ENCODE results near the gene TRRAP. TPM values are rescaled to one million over a fixed set of nuclear protein-coding genes. Genes with fewer than 3 reads are reported as not detected.

The TRRAP gene
- total RNA-seq, 3 donors from 2014 or later: 36.2 to 47.8 (median 44.5) TPM

DNA sequence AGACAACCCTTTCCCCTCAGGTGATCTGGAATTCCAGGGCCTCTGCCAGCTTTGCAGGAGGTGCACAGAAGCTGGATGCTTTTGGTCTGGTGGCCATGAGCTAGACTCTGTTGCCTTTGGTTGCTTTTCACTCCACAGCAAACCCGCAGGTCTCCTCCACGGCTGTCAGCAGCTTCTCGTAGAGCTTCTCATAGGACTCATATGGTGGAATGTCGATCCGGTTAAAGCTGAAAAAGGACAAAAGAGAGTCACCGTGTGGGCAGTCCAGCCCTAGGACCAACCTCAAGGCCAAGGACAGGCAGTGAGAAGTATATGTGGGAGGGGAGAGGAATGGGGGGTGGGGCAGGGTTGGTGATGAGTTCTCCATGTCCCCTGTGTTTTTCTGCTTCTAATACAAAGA lies 152.1 kb downstream of the TRRAP start:
- intact Hi-C loops (cut with DNase I, micrococcal nuclease): no loop called here
- no peak overlapping the region for H3K4me3 ChIP-seq
- H3K36me3 ChIP-seq (ENCODE audit: low read depth): peaks cover 14% of the 10 kb centered on the region
- TF ChIP-seq, protein P1, sequence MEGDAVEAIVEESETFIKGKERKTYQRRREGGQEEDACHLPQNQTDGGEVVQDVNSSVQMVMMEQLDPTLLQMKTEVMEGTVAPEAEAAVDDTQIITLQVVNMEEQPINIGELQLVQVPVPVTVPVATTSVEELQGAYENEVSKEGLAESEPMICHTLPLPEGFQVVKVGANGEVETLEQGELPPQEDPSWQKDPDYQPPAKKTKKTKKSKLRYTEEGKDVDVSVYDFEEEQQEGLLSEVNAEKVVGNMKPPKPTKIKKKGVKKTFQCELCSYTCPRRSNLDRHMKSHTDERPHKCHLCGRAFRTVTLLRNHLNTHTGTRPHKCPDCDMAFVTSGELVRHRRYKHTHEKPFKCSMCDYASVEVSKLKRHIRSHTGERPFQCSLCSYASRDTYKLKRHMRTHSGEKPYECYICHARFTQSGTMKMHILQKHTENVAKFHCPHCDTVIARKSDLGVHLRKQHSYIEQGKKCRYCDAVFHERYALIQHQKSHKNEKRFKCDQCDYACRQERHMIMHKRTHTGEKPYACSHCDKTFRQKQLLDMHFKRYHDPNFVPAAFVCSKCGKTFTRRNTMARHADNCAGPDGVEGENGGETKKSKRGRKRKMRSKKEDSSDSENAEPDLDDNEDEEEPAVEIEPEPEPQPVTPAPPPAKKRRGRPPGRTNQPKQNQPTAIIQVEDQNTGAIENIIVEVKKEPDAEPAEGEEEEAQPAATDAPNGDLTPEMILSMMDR (IDR thresholded peaks at IDR 0.05): no peak
- no peaks in the 10 kb centered on the region for H3K9me3 ChIP-seq
- H3K4me1 ChIP-seq (ENCODE audit: low read depth): no peaks in the 10 kb centered on the region
- DNase-seq (no peak), ATAC-seq (no peak)

DNA sequence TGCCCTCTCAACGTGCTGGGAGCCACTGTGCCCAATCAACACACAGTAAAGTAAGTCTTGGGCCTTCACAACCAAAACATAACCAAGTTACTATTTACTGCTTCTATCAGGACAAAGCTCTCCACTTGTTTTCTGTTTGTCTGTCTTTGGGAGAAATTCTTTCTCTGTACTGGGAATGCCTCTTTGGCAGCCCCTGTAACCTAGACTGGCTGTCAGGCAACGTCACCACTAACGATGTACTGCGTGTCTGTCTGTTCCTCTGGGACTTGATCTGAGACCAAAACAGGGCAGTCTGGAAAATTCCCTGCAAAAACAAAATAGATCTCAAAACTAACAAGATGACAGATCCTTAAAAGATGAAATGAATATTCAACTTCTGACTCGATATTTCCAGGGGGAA lies 152.6 kb downstream of the TRRAP start:
- TF ChIP-seq, protein P1 (IDR thresholded peaks at IDR 0.05): no peak
- Histone ChIP-seq H3K36me3 (ENCODE audit: low read depth) (peaks cover 14% of the 10 kb centered on the region), H3K4me1 (ENCODE audit: low read depth) (no peaks in the 10 kb centered on the region), H3K9me3 (no peaks in the 10 kb centered on the region), H3K4me3 (no peak overlapping the region)
- DNase-seq (no peak), ATAC-seq (no peak)
- intact Hi-C loops (cut with DNase I, micrococcal nuclease): no loop called here

DNA sequence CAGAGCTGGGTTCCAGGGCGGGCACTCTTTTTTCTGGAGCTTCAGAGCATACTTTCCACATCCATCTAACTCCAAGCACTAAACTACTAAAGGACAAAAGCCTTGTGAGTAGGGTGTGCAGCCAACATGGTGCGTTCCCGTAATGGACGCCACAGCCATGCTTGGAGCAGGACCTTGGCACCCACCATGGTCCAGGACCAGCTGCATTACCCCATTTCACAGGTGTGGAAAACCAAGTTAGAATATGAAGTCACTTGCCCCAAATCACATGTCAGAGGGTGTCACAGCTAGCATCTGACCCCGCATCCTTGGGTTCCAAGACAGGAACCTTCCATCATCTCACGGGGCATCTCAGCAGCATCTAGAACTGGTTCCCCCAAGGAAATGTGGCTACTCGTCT lies 153.2 kb downstream of the TRRAP start:
- ATAC-seq (no peak), DNase-seq (no peak)
- Histone ChIP-seq H3K36me3 (ENCODE audit: low read depth) (peaks cover 14% of the 10 kb centered on the region), H3K4me3 (no peak overlapping the region), H3K9me3 (no peaks in the 10 kb centered on the region), H3K4me1 (ENCODE audit: low read depth) (no peaks in the 10 kb centered on the region)
- intact Hi-C loops (cut with DNase I, micrococcal nuclease): no loop called here
- TF ChIP-seq, protein P1 (IDR thresholded peaks at IDR 0.05): no peak

DNA sequence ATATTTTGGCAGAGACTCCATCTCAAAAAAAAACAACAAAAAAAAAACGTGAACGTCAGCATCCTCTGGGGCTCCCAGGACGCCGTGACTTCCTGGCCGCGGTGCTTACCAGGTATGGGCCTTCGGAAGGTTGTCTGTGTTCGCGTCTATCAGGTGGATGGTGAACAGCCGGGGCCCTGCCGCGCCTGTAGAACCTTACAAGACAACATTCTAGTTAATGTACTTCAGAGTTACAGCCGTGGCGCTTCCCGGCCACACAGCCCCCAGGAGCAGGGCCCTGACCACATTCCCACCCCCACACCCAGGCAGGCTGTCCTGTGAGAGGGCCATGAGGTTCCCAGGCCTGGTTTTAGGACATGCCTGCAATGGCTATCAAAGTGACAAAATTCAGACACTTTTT lies 154.6 kb downstream of the TRRAP start:
- H3K4me1 ChIP-seq (ENCODE audit: low read depth): no peaks in the 10 kb centered on the region
- ATAC-seq (no peak), DNase-seq (no peak)
- H3K4me3 ChIP-seq: no peak overlapping the region
- peaks cover 14% of the 10 kb centered on the region for H3K36me3 ChIP-seq (ENCODE audit: low read depth)
- TF ChIP-seq, protein P1 (IDR thresholded peaks at IDR 0.05): no peak
- H3K9me3 ChIP-seq: no peaks in the 10 kb centered on the region
- intact Hi-C loops (cut with DNase I, micrococcal nuclease): no loop called here

DNA sequence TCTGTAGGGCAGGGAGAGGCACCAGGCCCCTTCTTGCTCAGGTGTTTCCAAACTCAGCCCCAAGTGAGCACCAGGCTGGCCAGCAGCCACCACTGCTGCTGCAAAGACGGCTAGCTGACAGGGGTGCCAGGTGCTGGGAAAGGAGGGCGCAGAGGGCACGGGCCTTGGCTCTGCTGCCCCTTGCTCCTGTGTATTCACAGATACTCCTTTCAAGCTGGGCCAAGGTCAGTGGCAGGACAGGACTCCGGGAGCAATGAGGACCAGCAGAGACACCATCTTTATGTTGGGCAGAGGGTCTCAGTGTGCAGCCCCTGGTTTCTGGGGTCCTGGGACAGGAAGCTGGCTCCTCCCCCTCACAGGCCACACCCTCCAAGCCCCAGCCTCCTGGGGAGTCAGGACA lies 155.4 kb downstream of the TRRAP start:
- no peak overlapping the region for H3K4me3 ChIP-seq
- peaks cover 14% of the 10 kb centered on the region for H3K36me3 ChIP-seq (ENCODE audit: low read depth)
- no peaks in the 10 kb centered on the region for H3K9me3 ChIP-seq
- TF ChIP-seq, protein P1 (IDR thresholded peaks at IDR 0.05): no peak
- no peaks in the 10 kb centered on the region for H3K4me1 ChIP-seq (ENCODE audit: low read depth)
- DNase-seq (no peak), ATAC-seq (no peak)
- intact Hi-C loops (cut with DNase I, micrococcal nuclease): no loop called here
